D721Med (cell line): ENCODE results near the gene PTDSS2.
"Not testable (repeated sequence)": the region's sequence is repeated elsewhere in the genome, so short reads cannot be mapped to it uniquely, and the experiment has no call there.

ENCODE experiments used
- DNase-seq: peaks from one replicate; pipeline ENCODE4 v3.0.0; 2011; ENCODE audit warnings: low spot score; ENCODE audit not compliant: insufficient read length
- FAIRE-seq: peaks from 2 replicates; lab custom pipeline; 2011; peaks lifted over from hg19 to GRCh38; lab: Jason Lieb, UNC
- TF ChIP-seq, protein P1 (sequence below): IDR thresholded peaks from 2 replicates; pipeline ENCODE4 v1.5.1; 2012; ENCODE audit warnings: mild to moderate bottlenecking, control low read depth; ENCODE audit not compliant: insufficient read depth; ENCODE audit errors: missing control alignments

PTDSS2 gene

GRCh38 chr11:468493-468892 is 18.4 kb downstream of the PTDSS2 start:
- DNase-seq (no peak), FAIRE-seq (no peak)
- TF ChIP-seq, protein P1, sequence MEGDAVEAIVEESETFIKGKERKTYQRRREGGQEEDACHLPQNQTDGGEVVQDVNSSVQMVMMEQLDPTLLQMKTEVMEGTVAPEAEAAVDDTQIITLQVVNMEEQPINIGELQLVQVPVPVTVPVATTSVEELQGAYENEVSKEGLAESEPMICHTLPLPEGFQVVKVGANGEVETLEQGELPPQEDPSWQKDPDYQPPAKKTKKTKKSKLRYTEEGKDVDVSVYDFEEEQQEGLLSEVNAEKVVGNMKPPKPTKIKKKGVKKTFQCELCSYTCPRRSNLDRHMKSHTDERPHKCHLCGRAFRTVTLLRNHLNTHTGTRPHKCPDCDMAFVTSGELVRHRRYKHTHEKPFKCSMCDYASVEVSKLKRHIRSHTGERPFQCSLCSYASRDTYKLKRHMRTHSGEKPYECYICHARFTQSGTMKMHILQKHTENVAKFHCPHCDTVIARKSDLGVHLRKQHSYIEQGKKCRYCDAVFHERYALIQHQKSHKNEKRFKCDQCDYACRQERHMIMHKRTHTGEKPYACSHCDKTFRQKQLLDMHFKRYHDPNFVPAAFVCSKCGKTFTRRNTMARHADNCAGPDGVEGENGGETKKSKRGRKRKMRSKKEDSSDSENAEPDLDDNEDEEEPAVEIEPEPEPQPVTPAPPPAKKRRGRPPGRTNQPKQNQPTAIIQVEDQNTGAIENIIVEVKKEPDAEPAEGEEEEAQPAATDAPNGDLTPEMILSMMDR = no peak

DNA sequence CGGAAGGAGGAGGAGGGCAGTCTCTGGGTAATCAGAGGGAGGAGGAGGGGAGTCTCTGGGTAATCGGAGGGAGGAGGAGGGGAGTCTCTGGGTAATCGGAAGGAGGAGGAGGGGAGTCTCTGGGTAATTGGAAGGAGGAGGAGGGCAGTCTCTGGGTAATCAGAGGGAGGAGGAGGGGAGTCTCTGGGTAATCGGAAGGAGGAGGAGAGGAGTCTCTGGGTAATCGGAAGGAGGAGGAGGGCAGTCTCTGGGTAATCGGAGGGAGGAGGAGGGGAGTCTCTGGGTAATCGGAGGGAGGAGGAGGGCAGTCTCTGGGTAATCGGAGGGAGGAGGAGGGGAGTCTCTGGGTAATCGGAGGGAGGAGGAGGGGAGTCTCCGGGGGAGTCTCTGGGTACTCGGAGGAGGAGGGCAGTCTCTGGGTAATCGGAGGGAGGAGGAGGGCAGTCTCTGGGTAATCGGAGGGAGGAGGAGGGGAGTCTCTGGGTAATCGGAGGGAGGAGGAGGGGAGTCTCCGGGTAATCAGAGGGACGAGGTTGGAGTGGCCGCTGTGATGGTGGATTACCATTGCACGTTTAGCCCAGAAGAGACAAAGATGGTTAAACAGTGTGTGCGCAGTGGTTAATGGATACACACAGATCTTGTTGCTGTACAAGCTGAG is 19.1 kb downstream of the PTDSS2 start:
- not testable (repeated sequence) for DNase-seq, FAIRE-seq

DNA sequence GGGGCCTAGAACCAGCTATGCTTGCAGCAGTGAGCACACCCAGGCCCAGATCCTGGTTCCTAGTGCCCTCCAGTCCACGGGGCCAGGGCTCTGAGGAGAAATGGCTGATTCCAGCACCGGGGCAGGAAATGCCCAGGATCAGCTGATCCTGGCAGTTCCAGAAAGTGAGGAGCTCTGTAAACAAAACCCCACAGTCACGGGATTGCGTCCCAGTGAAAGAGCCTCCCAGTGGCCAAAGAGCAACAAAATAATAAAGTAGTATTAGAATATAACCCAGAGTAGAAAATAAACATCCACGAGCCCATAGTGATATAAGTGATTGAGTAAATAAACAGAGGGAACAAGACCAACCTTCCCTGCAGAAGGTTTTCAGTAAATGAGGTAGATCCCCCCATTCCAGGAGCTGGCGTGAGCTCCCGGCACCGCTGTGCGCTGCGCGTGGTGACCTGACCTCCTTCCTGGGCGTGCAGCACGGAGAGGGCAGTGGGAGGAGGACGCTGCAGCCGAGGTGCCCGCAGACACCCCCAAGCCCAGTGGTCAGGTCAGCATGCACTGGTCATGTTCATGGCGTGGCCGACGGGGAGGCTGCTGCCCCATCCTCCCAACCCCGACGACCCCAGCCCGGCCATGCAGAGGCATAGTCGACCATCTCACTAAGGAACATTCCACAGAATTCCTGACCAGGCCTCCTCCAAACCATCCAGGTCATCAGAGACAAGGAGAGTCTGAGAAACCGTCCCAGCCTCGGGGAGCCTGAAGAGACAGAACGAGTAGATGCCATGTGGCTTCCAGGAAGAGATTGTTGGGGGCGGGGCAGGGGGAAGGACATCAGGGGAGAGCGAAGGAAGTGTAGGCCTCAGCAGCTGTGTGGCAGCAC is 19.8 kb downstream of the PTDSS2 start:
- no peak for FAIRE-seq
- no peak for DNase-seq
- TF ChIP-seq, protein P1 = no peak

GRCh38 chr11:471468-472145 is 21.5 kb downstream of the PTDSS2 start:
- TF ChIP-seq, protein P1 = no peak
- DNase-seq = no peak
- no peak for FAIRE-seq

DNA sequence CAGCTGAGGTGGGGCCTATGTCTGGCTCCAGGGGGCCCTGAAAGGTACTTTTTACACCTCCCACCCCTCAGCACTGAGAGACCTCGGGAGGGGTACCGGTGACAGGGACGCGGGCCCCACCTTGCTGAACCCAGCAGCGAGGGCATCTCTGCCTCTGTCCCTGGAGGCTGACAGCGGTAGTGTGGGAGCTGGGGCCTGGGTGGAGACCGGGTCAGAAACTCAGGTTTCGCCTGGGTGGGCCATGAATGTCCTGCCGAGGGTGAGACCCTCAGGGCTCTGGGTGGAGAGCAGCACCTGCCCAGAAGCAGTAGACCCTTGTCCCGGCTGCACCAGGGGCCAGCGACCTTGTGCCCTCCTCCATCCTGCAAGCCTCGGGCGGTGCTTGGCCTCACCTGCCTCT is 22.2 kb downstream of the PTDSS2 start:
- no peak for DNase-seq
- no peak for FAIRE-seq
- TF ChIP-seq, protein P1 = no peak

- FAIRE-seq (no peak), DNase-seq (no peak)
- TF ChIP-seq, protein P1 = no peak
Measured at GRCh38 chr11:472816-473215, 22.7 kb downstream of the PTDSS2 start.

- DNase-seq (no peak), FAIRE-seq (no peak)
- TF ChIP-seq, protein P1 = no peak
Measured at GRCh38 chr11:473415-473814, 23.3 kb downstream of the PTDSS2 start.
